Left ventricle myocardium superior (tissue), 1 donor: ENCODE data around the gene ULBP2. TPM values are rescaled to one million over a fixed set of nuclear protein-coding genes. Genes with fewer than 3 reads are reported as not detected.
"Not testable (repeated sequence)": the region's sequence is repeated elsewhere in the genome, so short reads cannot be mapped to it uniquely, and the experiment has no call there.

Source experiments
- ATAC-seq: fragments of 200-7000 bp; cut with Tn5 transposase; one replicate; pipeline ENCODE4 v1.9.1; 2020; ENCODE audit warnings: mild to moderate bottlenecking, moderate library complexity
- DNase-seq: peaks from one replicate; pipeline ENCODE4 v3.0.0-alpha.2; 2020
- intact Hi-C: fragments of 100-400 bp; cut with micrococcal nuclease; formaldehyde crosslinking; loops from one replicate; pipeline ENCODE4 v1.11.0; 2022
- total RNA-seq: library from RNA; stranded (reverse); fragmentation: NEBNext Ultra II Directional; extraction: Animal tissue kit (Norgen Biotek cat#: 25700); gene quantifications from one replicate; pipeline ENCODE4 v1.2.1, GENCODE V29; 2021
- donor health status: DM: no; HTN: yes; CAD: no; lungs with severe emphysema.

Gene ULBP2
- total RNA-seq, 1 donor from 2014 or later: 0.84 TPM

- ATAC-seq (no peak), DNase-seq (no peak)
- intact Hi-C loops: loop anchor here (5.0 kb wide), 1 partner anchor 62 kb away; no protein-coding TSS in a partner anchor
Measured at GRCh38 chr6:149939909-149940671, 1.7 kb upstream of the ULBP2 start.

- no peak for DNase-seq
- no peak for ATAC-seq
- intact Hi-C loops: no loop called here
Measured at GRCh38 chr6:149940672-149940982, 1.2 kb upstream of the ULBP2 start.

- ATAC-seq: peak; percentile 8
- intact Hi-C loops: no loop called here
Measured at GRCh38 chr6:149942461-149942829, 631 bp downstream of the ULBP2 start.

GRCh38 chr6:149943321-149943720 is 1.5 kb downstream of the ULBP2 start:
- ATAC-seq, intact Hi-C loops, DNase-seq: not testable (repeated sequence)

More at GRCh38 chr6:149942461-149942829, 631 bp downstream of the ULBP2 start:
- DNase-seq: no peak

GRCh38 chr6:149945276-149945675 is 3.5 kb downstream of the ULBP2 start:
- intact Hi-C loops, DNase-seq, ATAC-seq: not testable (repeated sequence)

- intact Hi-C loops, ATAC-seq, DNase-seq: not testable (repeated sequence)
Measured at GRCh38 chr6:149946631-149947030, 4.8 kb downstream of the ULBP2 start.

GRCh38 chr6:149947533-149947932 is 5.7 kb downstream of the ULBP2 start:
- ATAC-seq, intact Hi-C loops, DNase-seq: not testable (repeated sequence)

GRCh38 chr6:149948011-149948410 is 6.2 kb downstream of the ULBP2 start:
- ATAC-seq (no peak), DNase-seq (no peak)
- intact Hi-C loops: no loop called here

- DNase-seq (no peak), ATAC-seq (no peak)
- intact Hi-C loops: no loop called here
Measured at GRCh38 chr6:149948616-149949015, 6.8 kb downstream of the ULBP2 start.

GRCh38 chr6:149950423-149950822 is 8.6 kb downstream of the ULBP2 start:
- intact Hi-C loops: no loop called here
- ATAC-seq (no peak), DNase-seq (no peak)

- intact Hi-C loops: no loop called here
- no peak for DNase-seq
- ATAC-seq: no peak
Measured at GRCh38 chr6:149951096-149951495, 9.3 kb downstream of the ULBP2 start.

- intact Hi-C loops: no loop called here
- DNase-seq (no peak), ATAC-seq (no peak)
Measured at GRCh38 chr6:149951626-149952025, 9.8 kb downstream of the ULBP2 start.

- DNase-seq: not testable (repeated sequence)
Measured at GRCh38 chr6:149953390-149953789, 11.6 kb downstream of the ULBP2 start.

GRCh38 chr6:149953934-149954327 is 12.1 kb downstream of the ULBP2 start:
- DNase-seq, intact Hi-C loops: not testable (repeated sequence)
- peak; percentile 51 for ATAC-seq

More at GRCh38 chr6:149953390-149953789, 11.6 kb downstream of the ULBP2 start:
- intact Hi-C loops, ATAC-seq: not testable (repeated sequence)

GRCh38 chr6:149954328-149954983 is 12.6 kb downstream of the ULBP2 start:
- intact Hi-C loops, ATAC-seq, DNase-seq: not testable (repeated sequence)

GRCh38 chr6:149954984-149955653 is 13.3 kb downstream of the ULBP2 start:
- ATAC-seq, intact Hi-C loops: not testable (repeated sequence)

GRCh38 chr6:149955654-149956317 is 14.0 kb downstream of the ULBP2 start:
- ATAC-seq, intact Hi-C loops: not testable (repeated sequence)

More at GRCh38 chr6:149954984-149955653, 13.3 kb downstream of the ULBP2 start:
- not testable (repeated sequence) for DNase-seq

GRCh38 chr6:149958124-149958523 is 16.3 kb downstream of the ULBP2 start:
- intact Hi-C loops, DNase-seq, ATAC-seq: not testable (repeated sequence)

More at GRCh38 chr6:149955654-149956317, 14.0 kb downstream of the ULBP2 start:
- DNase-seq: not testable (repeated sequence)

- ATAC-seq, intact Hi-C loops, DNase-seq: not testable (repeated sequence)
Measured at GRCh38 chr6:149959806-149960205, 18.0 kb downstream of the ULBP2 start.
